GM21360 (cell line): ENCODE results near the gene RANBP3.

Experiments used
- ATAC-seq: cut with Tn5 transposase; IDR thresholded peaks from one replicate; pipeline ENCODE4 v1.9.1; 2021; ENCODE audit warnings: mild to moderate bottlenecking, moderate library complexity; ENCODE audit not compliant: unreplicated experiment

The RANBP3 gene

GRCh38 chr19:5908773-5909442 lies 69.0 kb downstream of the RANBP3 start:
- ATAC-seq = no peak

GRCh38 chr19:5907241-5907640 lies 70.7 kb downstream of the RANBP3 start:
- ATAC-seq = no peak

- ATAC-seq = no peak
Measured at GRCh38 chr19:5905114-5905778, 72.7 kb downstream of the RANBP3 start.

GRCh38 chr19:5904352-5905113 lies 73.4 kb downstream of the RANBP3 start, which contains the start of gene VMAC:
Gene VMAC (plus strand): TSS chr19:5904872. CDS start chr19:5904891, 19 bp downstream.
- peak; percentile 69 for ATAC-seq

- peak; percentile 25 for ATAC-seq
Measured at GRCh38 chr19:5903624-5904351, 74.2 kb downstream of the RANBP3 start, which contains the start of gene NDUFA11. Gene NDUFA11 (minus strand): TSS chr19:5903790. CDS start chr19:5903708, 82 bp downstream.

GRCh38 chr19:5903056-5903623 lies 74.8 kb downstream of the RANBP3 start:
- no peak for ATAC-seq

GRCh38 chr19:5900976-5901375 lies 77.0 kb downstream of the RANBP3 start:
- ATAC-seq = no peak

- ATAC-seq = no peak
Measured at GRCh38 chr19:5899728-5900526, 78.0 kb downstream of the RANBP3 start.

GRCh38 chr19:5897189-5897969 lies 80.6 kb downstream of the RANBP3 start:
- no peak for ATAC-seq

GRCh38 chr19:5896365-5897076 lies 81.4 kb downstream of the RANBP3 start:
- ATAC-seq = no peak

- no peak for ATAC-seq
Measured at GRCh38 chr19:5895890-5896289, 82.0 kb downstream of the RANBP3 start.

GRCh38 chr19:5895409-5895808 lies 82.5 kb downstream of the RANBP3 start:
- no peak for ATAC-seq

GRCh38 chr19:5894704-5895349 lies 83.1 kb downstream of the RANBP3 start:
- no peak for ATAC-seq

- no peak for ATAC-seq
Measured at GRCh38 chr19:5893907-5894703, 83.8 kb downstream of the RANBP3 start.

GRCh38 chr19:5893296-5893903 lies 84.5 kb downstream of the RANBP3 start:
- no peak for ATAC-seq

- no peak for ATAC-seq
Measured at GRCh38 chr19:5892772-5893275, 85.1 kb downstream of the RANBP3 start.
